RKO (cell line): ENCODE results near the gene GRM4.

Experiments
- DNase-seq: peaks from one replicate; pipeline ENCODE4 v3.0.0-alpha.2; 2016; ENCODE audit warnings: low spot score

GRM4 gene

GRCh38 chr6:34084591-34085290, 61.1 kb downstream of the GRM4 start:
- DNase-seq: no peak

- DNase-seq: no peak
Measured at GRCh38 chr6:34082864-34083626, 62.8 kb downstream of the GRM4 start.

- DNase-seq: no peak
Measured at GRCh38 chr6:34082348-34082747, 63.5 kb downstream of the GRM4 start.

GRCh38 chr6:34080357-34080756, 65.5 kb downstream of the GRM4 start:
- DNase-seq: no peak

GRCh38 chr6:34079899-34080298, 66.0 kb downstream of the GRM4 start:
- DNase-seq: no peak

- DNase-seq: no peak
Measured at GRCh38 chr6:34075906-34076305, 70.0 kb downstream of the GRM4 start.

- DNase-seq: no peak
Measured at GRCh38 chr6:34074064-34074742, 71.7 kb downstream of the GRM4 start.

- no peak for DNase-seq
Measured at GRCh38 chr6:34073540-34073939, 72.3 kb downstream of the GRM4 start.

- DNase-seq: no peak
Measured at GRCh38 chr6:34072727-34073126, 73.2 kb downstream of the GRM4 start.

GRCh38 chr6:34071884-34072379, 74.0 kb downstream of the GRM4 start:
- no peak for DNase-seq

- no peak for DNase-seq
Measured at GRCh38 chr6:34071136-34071883, 74.6 kb downstream of the GRM4 start.

- no peak for DNase-seq
Measured at GRCh38 chr6:34070315-34071135, 75.4 kb downstream of the GRM4 start.

- no peak for DNase-seq
Measured at GRCh38 chr6:34068462-34069044, 77.3 kb downstream of the GRM4 start.

- no peak for DNase-seq
Measured at GRCh38 chr6:34067814-34068213, 78.1 kb downstream of the GRM4 start.

GRCh38 chr6:34066772-34067770, 78.8 kb downstream of the GRM4 start:
- no peak for DNase-seq

GRCh38 chr6:34066218-34066571, 79.7 kb downstream of the GRM4 start:
- no peak for DNase-seq

GRCh38 chr6:34065466-34066217, 80.2 kb downstream of the GRM4 start:
- DNase-seq: no peak

GRCh38 chr6:34064675-34065074, 81.2 kb downstream of the GRM4 start:
- DNase-seq: no peak

GRCh38 chr6:34063651-34064050, 82.2 kb downstream of the GRM4 start:
- DNase-seq: no peak
